ENCODE results near the gene GRK2.
"Not testable (repeated sequence)": the region's sequence is repeated elsewhere in the genome, so short reads cannot be mapped to it uniquely, and the experiment has no call there.

Gene GRK2

DNA sequence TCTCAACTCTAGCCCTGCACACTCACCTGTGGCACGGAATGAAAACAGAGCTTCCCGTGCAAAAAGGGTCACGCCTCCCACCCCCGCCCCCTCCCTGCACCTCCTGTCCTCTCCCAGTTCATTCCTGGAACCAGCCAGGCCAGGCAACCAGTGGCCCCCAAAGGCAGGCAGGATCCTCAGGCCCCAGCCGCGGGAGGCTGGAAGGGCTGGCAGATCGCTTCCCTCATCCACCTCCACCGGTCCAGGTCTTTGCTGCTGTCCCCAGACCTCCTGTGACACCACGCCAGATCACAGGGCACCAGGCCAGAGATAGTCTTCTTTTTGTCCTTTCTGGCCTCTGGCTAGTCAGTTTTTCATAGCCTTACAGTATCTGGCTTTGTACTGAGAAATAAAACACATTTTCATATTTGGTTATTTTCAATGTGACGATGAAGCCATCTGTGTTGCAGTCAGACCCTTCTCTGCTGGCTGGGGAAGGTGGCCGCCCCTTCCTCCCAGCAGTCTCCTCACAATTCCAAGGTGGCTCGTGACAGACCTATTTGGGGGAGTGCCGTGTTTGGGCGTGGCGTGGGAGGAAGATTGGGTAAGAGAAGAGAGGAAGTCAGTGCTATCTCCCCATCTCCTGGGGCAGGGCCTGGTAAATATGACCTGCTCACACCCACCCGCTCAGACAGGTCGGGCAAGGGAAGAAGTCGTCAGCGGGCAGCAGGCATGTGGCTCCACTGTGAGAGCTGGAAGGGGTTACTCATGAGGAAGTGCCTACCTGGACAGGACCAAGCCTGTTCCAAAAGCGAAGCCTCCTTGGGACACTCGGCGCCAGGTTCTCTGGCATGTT is 46.1 kb downstream of the GRK2 start:
- Histone ChIP-seq H3K27me3 (ENCODE audit: control insufficient read depth in 2 of 2, insufficient read depth in 2 of 2, low read length in 2 of 2) (no peaks in the 10 kb centered on the region), H3K36me3 (ENCODE audit: control insufficient read depth in 2 of 2, insufficient read depth in 2 of 2, low read length in 2 of 2) (peaks cover 21 to 28% of the 10 kb centered on the region in 2 donors), H3K4me3 (ENCODE audit: low read length in 2 of 2) (no peak overlapping the region), H3K9ac (ENCODE audit: low read depth in 1 of 2, low read length in 2 of 2) (peak overlapping the region; percentile 56 to 74), H3K9me3 (ENCODE audit: control insufficient read depth in 2 of 2, low read length in 2 of 2) (no peaks in the 10 kb centered on the region), H3K4me1 (ENCODE audit: control insufficient read depth in 2 of 2, insufficient read depth in 2 of 2, low read length in 2 of 2) (peaks cover 15 to 31% of the 10 kb centered on the region in 2 donors), H3K27ac (ENCODE audit: low read depth in 2 of 2, low read length in 2 of 2) (peak overlapping the region; percentile 87 to 93)

DNA sequence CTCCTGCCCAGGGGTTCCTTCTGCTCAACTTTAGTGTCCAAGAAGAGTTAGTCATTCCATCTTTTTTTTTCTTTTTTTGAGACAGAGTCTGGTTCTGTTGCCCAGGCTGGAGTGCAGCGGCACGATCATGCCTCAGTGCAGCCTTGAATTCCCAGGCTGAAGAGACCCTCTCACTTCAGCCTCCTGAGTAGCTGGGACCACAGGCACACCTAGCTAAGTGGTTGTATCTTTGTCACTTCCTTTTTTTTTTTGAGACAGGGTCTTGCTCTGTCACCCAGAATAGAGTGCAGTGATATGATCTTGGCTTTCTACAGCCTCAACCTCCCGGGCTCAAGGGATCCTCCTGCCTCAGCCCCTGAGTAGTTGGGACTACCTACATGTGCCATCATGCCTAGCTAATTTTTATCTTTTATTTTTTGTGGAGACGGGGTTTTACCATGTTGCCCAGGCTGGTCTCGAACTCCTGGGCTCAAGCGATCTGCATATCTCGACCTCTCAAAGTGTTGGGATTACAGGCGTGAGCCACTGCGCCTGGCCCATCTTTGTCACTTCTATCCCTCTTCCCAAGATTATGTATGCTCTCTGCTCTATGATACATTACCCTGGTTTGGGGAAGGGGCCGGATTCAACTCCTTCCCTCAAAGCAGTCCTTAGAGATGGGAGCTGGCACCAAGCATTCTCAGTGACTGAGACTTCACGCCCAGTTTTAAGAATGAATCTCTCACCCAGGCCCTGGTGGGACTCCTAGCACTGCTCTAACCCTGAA is 47.0 kb downstream of the GRK2 start:
- no peaks in the 10 kb centered on the region for H3K27me3 ChIP-seq (ENCODE audit: control insufficient read depth in 2 of 2, insufficient read depth in 2 of 2, low read length in 2 of 2)
- H3K9me3 ChIP-seq (ENCODE audit: control insufficient read depth in 2 of 2, low read length in 2 of 2): no peaks in the 10 kb centered on the region
- H3K9ac ChIP-seq (ENCODE audit: low read depth in 1 of 2, low read length in 2 of 2): peak overlapping the region; percentile 56 to 74
- H3K27ac ChIP-seq (ENCODE audit: low read depth in 2 of 2, low read length in 2 of 2): peak overlapping the region; percentile 87 to 93
- peaks cover 17 to 33% of the 10 kb centered on the region in 2 donors for H3K4me1 ChIP-seq (ENCODE audit: control insufficient read depth in 2 of 2, insufficient read depth in 2 of 2, low read length in 2 of 2)
- H3K4me3 ChIP-seq (ENCODE audit: low read length in 2 of 2): no peak overlapping the region
- peaks cover 15 to 19% of the 10 kb centered on the region in 2 donors for H3K36me3 ChIP-seq (ENCODE audit: control insufficient read depth in 2 of 2, insufficient read depth in 2 of 2, low read length in 2 of 2)

DNA sequence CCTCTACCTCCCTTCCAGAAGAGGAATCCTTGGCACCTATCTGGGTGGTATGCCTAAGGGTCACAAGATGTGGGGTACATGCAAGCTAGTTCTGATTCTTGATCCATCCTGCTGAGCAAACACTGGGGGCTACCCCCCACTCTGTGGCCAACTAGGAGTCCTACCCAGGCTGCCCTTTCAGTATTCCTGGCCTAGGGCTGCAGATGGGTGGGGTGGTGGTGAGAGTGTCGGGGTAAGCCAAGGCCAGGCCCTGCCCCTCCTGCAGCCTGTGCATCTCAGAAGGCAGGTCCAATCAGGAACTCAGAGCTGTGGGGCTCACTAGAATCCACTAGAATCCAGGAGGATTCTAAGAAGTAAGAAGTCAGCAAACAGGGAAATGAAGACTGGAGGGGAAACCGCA is 47.9 kb downstream of the GRK2 start:
- peaks cover 10 to 11% of the 10 kb centered on the region in 2 donors for H3K36me3 ChIP-seq (ENCODE audit: control insufficient read depth in 2 of 2, insufficient read depth in 2 of 2, low read length in 2 of 2)
- no peak overlapping the region for H3K27ac ChIP-seq (ENCODE audit: low read depth in 2 of 2, low read length in 2 of 2)
- no peaks in the 10 kb centered on the region for H3K27me3 ChIP-seq (ENCODE audit: control insufficient read depth in 2 of 2, insufficient read depth in 2 of 2, low read length in 2 of 2)
- H3K4me3 ChIP-seq (ENCODE audit: low read length in 2 of 2): no peak overlapping the region
- peak overlapping the region in 1 of 2 donors; percentile 9 for H3K9ac ChIP-seq (ENCODE audit: low read depth in 1 of 2, low read length in 2 of 2)
- peaks cover 24 to 35% of the 10 kb centered on the region in 2 donors for H3K4me1 ChIP-seq (ENCODE audit: control insufficient read depth in 2 of 2, insufficient read depth in 2 of 2, low read length in 2 of 2)
- H3K9me3 ChIP-seq (ENCODE audit: control insufficient read depth in 2 of 2, low read length in 2 of 2): no peaks in the 10 kb centered on the region

DNA sequence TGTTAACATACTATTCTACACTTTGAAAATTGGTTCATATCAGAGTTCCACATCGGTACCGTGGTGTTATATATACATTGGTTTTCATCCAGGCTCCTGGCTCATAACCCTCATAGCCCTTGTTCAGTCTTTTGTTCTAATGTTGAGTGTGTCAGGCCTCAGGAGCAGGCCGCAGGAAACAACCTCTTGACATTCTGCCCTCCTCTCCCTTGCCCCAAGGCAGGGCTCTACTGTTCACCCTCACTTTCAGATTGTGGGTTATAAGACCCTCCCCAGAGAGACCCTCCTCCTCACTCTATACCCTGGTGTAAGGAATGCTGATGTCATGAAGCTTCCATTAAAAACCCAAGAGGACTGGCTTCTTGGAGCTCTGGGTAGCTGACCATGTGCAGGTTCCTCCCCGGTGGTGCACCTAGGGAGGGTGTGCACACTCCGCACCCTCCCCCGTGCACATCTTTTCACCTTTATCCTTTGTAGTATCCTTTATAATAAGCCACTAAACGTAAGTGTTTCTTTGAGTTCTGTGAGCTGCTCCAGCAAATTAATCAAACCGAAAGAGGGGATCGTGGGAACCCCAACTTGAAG is 49.1 kb downstream of the GRK2 start:
- Histone ChIP-seq H3K9me3 (ENCODE audit: control insufficient read depth in 2 of 2, low read length in 2 of 2) (no peaks in the 10 kb centered on the region), H3K4me3 (ENCODE audit: low read length in 2 of 2) (no peak overlapping the region), H3K4me1 (ENCODE audit: control insufficient read depth in 2 of 2, insufficient read depth in 2 of 2, low read length in 2 of 2) (peaks cover 24 to 35% of the 10 kb centered on the region in 2 donors), H3K27ac (ENCODE audit: low read depth in 2 of 2, low read length in 2 of 2) (no peak overlapping the region), H3K9ac (ENCODE audit: low read depth in 1 of 2, low read length in 2 of 2) (no peak overlapping the region), H3K36me3 (ENCODE audit: control insufficient read depth in 2 of 2, insufficient read depth in 2 of 2, low read length in 2 of 2) (peaks cover 0 to 4% of the 10 kb centered on the region in 2 donors), H3K27me3 (ENCODE audit: control insufficient read depth in 2 of 2, insufficient read depth in 2 of 2, low read length in 2 of 2) (no peaks in the 10 kb centered on the region)

DNA sequence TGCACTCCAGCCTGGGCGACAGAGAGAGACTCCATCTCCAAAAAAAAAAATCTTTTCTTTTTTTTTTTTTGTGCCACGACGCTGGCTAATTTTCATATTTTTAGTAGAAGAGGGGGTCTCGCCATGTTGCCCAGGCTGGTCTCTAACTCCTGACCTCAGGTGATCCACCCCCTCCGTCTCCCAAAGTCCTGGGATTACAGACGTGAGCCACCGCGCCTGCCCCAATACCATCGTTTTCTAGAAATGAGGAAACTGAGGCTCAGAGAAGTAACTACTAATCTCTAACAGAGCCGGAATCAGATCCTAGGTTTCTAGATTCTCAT is 50.6 kb downstream of the GRK2 start:
- Histone ChIP-seq H3K9me3 (ENCODE audit: control insufficient read depth in 2 of 2, low read length in 2 of 2) (no peaks in the 10 kb centered on the region), H3K9ac (ENCODE audit: low read depth in 1 of 2, low read length in 2 of 2) (peak overlapping the region; percentile 84 to 92), H3K4me1 (ENCODE audit: control insufficient read depth in 2 of 2, insufficient read depth in 2 of 2, low read length in 2 of 2) (peaks cover 22 to 27% of the 10 kb centered on the region in 2 donors), H3K4me3 (ENCODE audit: low read length in 2 of 2) (peak overlapping the region; percentile 88), H3K27me3 (ENCODE audit: control insufficient read depth in 2 of 2, insufficient read depth in 2 of 2, low read length in 2 of 2) (no peaks in the 10 kb centered on the region), H3K27ac (ENCODE audit: low read depth in 2 of 2, low read length in 2 of 2) (peak overlapping the region; percentile 98), H3K36me3 (ENCODE audit: control insufficient read depth in 2 of 2, insufficient read depth in 2 of 2, low read length in 2 of 2) (no peaks in the 10 kb centered on the region)

DNA sequence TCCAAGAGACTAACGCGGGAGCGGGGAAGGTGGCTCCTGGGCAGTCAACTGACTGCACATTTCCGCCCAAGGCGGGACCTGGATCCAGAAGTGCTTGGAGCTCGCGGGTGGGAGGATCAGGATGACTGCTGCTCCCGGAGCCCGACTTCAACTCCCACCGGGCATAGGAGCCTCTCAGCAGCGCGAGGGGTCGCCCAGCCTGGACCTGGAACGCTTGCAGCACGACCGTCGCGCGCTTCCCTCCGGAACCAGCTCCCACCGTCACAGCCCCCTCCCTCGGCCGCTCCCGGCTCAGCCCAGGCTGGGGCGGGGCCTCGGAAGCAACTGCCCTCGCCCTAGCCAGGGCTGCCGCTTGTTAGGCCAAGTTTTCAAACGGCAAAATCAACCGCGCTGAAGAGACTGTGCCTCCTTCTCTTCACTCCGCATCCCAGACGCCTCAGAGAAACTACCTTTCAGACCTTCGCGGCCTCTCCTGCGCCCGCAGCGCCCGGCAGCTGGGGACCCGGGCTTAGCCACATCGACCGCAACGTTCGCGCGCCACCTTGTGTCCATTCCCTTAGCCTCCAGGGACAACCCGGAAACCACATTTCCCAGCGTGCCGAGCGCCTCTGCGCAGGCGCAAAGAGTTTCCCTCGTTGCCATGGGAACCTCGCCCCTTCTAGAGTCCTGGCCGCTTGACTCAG is 51.1 kb downstream of the GRK2 start:
- H3K9me3 ChIP-seq (ENCODE audit: control insufficient read depth in 2 of 2, low read length in 2 of 2): no peaks in the 10 kb centered on the region
- H3K4me3 ChIP-seq (ENCODE audit: low read length in 2 of 2): peak overlapping the region; percentile 88
- no peaks in the 10 kb centered on the region for H3K27me3 ChIP-seq (ENCODE audit: control insufficient read depth in 2 of 2, insufficient read depth in 2 of 2, low read length in 2 of 2)
- peaks cover 0 to 4% of the 10 kb centered on the region in 2 donors for H3K36me3 ChIP-seq (ENCODE audit: control insufficient read depth in 2 of 2, insufficient read depth in 2 of 2, low read length in 2 of 2)
- H3K9ac ChIP-seq (ENCODE audit: low read depth in 1 of 2, low read length in 2 of 2): peak overlapping the region; percentile 84 to 92
- H3K27ac ChIP-seq (ENCODE audit: low read depth in 2 of 2, low read length in 2 of 2): peak overlapping the region; percentile 98
- H3K4me1 ChIP-seq (ENCODE audit: control insufficient read depth in 2 of 2, insufficient read depth in 2 of 2, low read length in 2 of 2): peaks cover 20 to 22% of the 10 kb centered on the region in 2 donors

DNA sequence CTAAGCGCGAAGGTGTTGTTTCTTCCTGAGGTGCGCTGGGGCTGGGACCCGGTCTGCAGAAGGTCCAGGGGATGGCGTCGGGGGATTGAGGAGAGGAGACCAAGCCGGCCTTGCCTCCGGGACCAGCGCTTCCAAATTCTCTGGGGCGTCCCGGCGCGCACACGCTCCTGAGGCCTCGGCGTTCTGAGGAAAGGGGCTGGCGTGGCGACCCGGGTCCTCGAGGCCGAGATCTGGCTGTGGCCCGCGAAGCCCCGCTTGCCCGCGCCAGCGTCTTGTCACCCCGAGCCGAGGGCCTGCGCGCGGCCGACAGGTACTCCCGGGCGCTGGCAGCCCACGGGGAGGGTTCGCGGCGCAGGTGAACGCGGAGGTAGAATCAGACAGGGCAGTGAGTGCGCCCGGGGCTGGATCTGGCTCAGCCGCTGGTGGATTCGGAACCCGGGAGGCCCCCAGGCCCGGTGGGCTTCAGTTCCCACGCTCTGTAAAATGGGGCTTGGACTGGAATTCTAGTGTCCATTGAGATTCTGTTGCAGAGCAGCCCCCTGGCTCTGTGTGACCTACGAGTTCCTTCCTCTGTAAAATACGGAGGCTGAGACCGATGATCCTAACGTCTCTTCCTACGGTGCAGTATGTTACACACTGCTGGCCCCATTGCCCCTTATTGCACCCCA is 51.7 kb downstream of the GRK2 start:
- Histone ChIP-seq H3K27me3 (ENCODE audit: control insufficient read depth in 2 of 2, insufficient read depth in 2 of 2, low read length in 2 of 2) (no peaks in the 10 kb centered on the region), H3K9ac (ENCODE audit: low read depth in 1 of 2, low read length in 2 of 2) (peak overlapping the region; percentile 84 to 92), H3K27ac (ENCODE audit: low read depth in 2 of 2, low read length in 2 of 2) (peak overlapping the region; percentile 98), H3K4me1 (ENCODE audit: control insufficient read depth in 2 of 2, insufficient read depth in 2 of 2, low read length in 2 of 2) (peaks cover 14 to 15% of the 10 kb centered on the region in 2 donors), H3K9me3 (ENCODE audit: control insufficient read depth in 2 of 2, low read length in 2 of 2) (no peaks in the 10 kb centered on the region), H3K36me3 (ENCODE audit: control insufficient read depth in 2 of 2, insufficient read depth in 2 of 2, low read length in 2 of 2) (peaks cover 0 to 5% of the 10 kb centered on the region in 2 donors), H3K4me3 (ENCODE audit: low read length in 2 of 2) (peak overlapping the region; percentile 88)

DNA sequence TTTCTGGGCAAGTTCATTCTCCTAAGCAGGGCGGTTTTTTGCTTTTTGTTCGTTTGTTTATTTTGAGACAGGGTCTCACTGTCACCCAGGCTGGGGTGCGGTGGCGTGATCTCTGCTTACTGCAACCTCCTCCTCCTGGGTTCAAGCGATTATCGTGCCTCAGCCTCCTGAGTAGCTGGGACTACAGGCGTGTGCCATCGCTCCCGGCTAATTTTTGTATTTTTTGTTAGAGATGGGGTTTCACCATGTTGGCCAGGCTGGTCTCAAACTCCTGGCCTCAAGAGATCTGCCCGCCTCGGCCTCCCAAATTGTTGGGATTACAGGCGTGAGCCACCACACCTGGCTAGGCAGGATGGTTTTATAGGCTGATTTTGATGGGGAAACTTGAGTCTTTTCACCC is 52.6 kb downstream of the GRK2 start:
- H3K4me1 ChIP-seq (ENCODE audit: control insufficient read depth in 2 of 2, insufficient read depth in 2 of 2, low read length in 2 of 2); H3K27ac ChIP-seq (ENCODE audit: low read depth in 2 of 2, low read length in 2 of 2); H3K36me3 ChIP-seq (ENCODE audit: control insufficient read depth in 2 of 2, insufficient read depth in 2 of 2, low read length in 2 of 2); H3K9me3 ChIP-seq (ENCODE audit: control insufficient read depth in 2 of 2, low read length in 2 of 2); H3K9ac ChIP-seq (ENCODE audit: low read depth in 1 of 2, low read length in 2 of 2); H3K27me3 ChIP-seq (ENCODE audit: control insufficient read depth in 2 of 2, insufficient read depth in 2 of 2, low read length in 2 of 2): not testable (repeated sequence)
- peak overlapping the region in 1 of 2 donors; percentile 88 for H3K4me3 ChIP-seq (ENCODE audit: low read length in 2 of 2)

DNA sequence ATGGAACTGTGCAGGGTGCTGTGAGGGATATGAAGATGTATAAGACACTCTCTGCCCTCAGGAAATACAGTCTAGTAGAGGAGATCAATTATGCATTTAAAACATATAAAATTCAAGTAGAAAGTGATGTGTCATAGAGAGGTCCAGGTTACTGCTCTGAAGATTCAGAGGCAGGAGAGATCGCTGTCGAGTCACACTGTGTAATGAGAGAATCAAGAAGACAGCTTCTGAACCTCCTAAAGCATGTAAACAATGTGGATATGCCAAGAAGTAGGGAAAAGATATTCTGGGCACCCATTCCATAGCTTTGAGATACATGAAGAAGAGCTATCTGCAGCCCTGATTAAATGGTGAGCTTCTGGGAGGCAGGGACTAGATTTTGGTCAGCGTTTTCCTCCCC is 53.7 kb downstream of the GRK2 start:
- Histone ChIP-seq H3K9ac (ENCODE audit: low read depth in 1 of 2, low read length in 2 of 2) (no peak overlapping the region), H3K4me1 (ENCODE audit: control insufficient read depth in 2 of 2, insufficient read depth in 2 of 2, low read length in 2 of 2) (peaks cover 4 to 8% of the 10 kb centered on the region in 2 donors), H3K36me3 (ENCODE audit: control insufficient read depth in 2 of 2, insufficient read depth in 2 of 2, low read length in 2 of 2) (peaks cover 0 to 5% of the 10 kb centered on the region in 2 donors)

More for the DNA sequence above, 53.7 kb downstream of the GRK2 start:
- Histone ChIP-seq H3K9me3 (ENCODE audit: control insufficient read depth in 2 of 2, low read length in 2 of 2) (no peaks in the 10 kb centered on the region), H3K27ac (ENCODE audit: low read depth in 2 of 2, low read length in 2 of 2) (no peak overlapping the region), H3K4me3 (ENCODE audit: low read length in 2 of 2) (no peak overlapping the region), H3K27me3 (ENCODE audit: control insufficient read depth in 2 of 2, insufficient read depth in 2 of 2, low read length in 2 of 2) (no peaks in the 10 kb centered on the region)
